HG03354 (cell line): Measurements from ENCODE around the gene DRC7.
"Not testable (repeated sequence)": the region's sequence is repeated elsewhere in the genome, so short reads cannot be mapped to it uniquely, and the experiment has no call there.

Experiments
- ATAC-seq: cut with Tn5 transposase; IDR thresholded peaks from one replicate; pipeline ENCODE4 v1.9.1; 2021; ENCODE audit warnings: mild to moderate bottlenecking; ENCODE audit not compliant: unreplicated experiment, poor library complexity, severe bottlenecking

DRC7 gene

GRCh38 chr16:57743886-57744641, 49.5 kb downstream of the DRC7 start:
- ATAC-seq: no peak

- no peak for ATAC-seq
These were observed 50.0 kb downstream of the DRC7 start for GRCh38 chr16:57744642-57744903.

GRCh38 chr16:57745768-57746167, 51.2 kb downstream of the DRC7 start:
- ATAC-seq: no peak

- ATAC-seq: not testable (repeated sequence)
These were observed 51.7 kb downstream of the DRC7 start for GRCh38 chr16:57746316-57746715.

- no peak for ATAC-seq
These were observed 52.5 kb downstream of the DRC7 start for GRCh38 chr16:57747091-57747490.

GRCh38 chr16:57747496-57747895, 52.9 kb downstream of the DRC7 start:
- no peak for ATAC-seq

- ATAC-seq: no peak
These were observed 53.4 kb downstream of the DRC7 start for GRCh38 chr16:57747996-57748395.

GRCh38 chr16:57748596-57748995, 54.0 kb downstream of the DRC7 start:
- ATAC-seq: no peak

GRCh38 chr16:57749101-57749692, 54.6 kb downstream of the DRC7 start:
- ATAC-seq: no peak

GRCh38 chr16:57749856-57750452, 55.3 kb downstream of the DRC7 start:
- no peak for ATAC-seq

GRCh38 chr16:57750796-57751538, 56.4 kb downstream of the DRC7 start:
- no peak for ATAC-seq

- no peak for ATAC-seq
These were observed 57.1 kb downstream of the DRC7 start for GRCh38 chr16:57751539-57752202.

- ATAC-seq: no peak
These were observed 57.6 kb downstream of the DRC7 start for GRCh38 chr16:57752203-57752580.

GRCh38 chr16:57752581-57753447, 58.2 kb downstream of the DRC7 start:
- ATAC-seq: no peak

GRCh38 chr16:57753448-57754353, 59.1 kb downstream of the DRC7 start:
- no peak for ATAC-seq

- no peak for ATAC-seq
These were observed 59.9 kb downstream of the DRC7 start for GRCh38 chr16:57754354-57755060.

GRCh38 chr16:57755061-57755684, 60.6 kb downstream of the DRC7 start:
- ATAC-seq: no peak
